NCI-H524 treated with DMSO at 0.1 percent for 48 hours (cell line): ENCODE data around the gene PXK.
A peak's percentile ranks its signal among the peaks of the same experiment; 100 is the strongest.
"Not testable (repeated sequence)": the region's sequence is repeated elsewhere in the genome, so short reads cannot be mapped to it uniquely, and the experiment has no call there.

Source experiments
- DNase-seq: peaks from one replicate; lab custom pipeline; 2025; lab: John Stamatoyannopoulos, UW

PXK gene

GRCh38 chr3:58332575-58333188 is at the start of gene PXK:
Gene PXK, plus strand, starts transcription at chr3:58332892. Its CDS starts 97 bp downstream, at chr3:58332989.
- DNase-seq, result peak; percentile 9

GRCh38 chr3:58285334-58285733 is 47.4 kb upstream of the PXK start:
- DNase-seq, result no peak

GRCh38 chr3:58287354-58287753 is 45.3 kb upstream of the PXK start:
- no peak for DNase-seq

- DNase-seq, result no peak
These were observed 44.5 kb upstream of the PXK start for GRCh38 chr3:58288011-58288728.

- DNase-seq, result not testable (repeated sequence)
These were observed 43.6 kb upstream of the PXK start for GRCh38 chr3:58288964-58289613.

- DNase-seq, result not testable (repeated sequence)
These were observed 42.2 kb upstream of the PXK start for GRCh38 chr3:58290446-58290845.

- DNase-seq, result no peak
These were observed 40.9 kb upstream of the PXK start for GRCh38 chr3:58291671-58292338.

GRCh38 chr3:58292866-58293265 is 39.8 kb upstream of the PXK start:
- no peak for DNase-seq

GRCh38 chr3:58293516-58293915 is 39.2 kb upstream of the PXK start:
- no peak for DNase-seq

- no peak for DNase-seq
These were observed 36.4 kb upstream of the PXK start for GRCh38 chr3:58296269-58296668.

GRCh38 chr3:58296843-58297242 is 35.8 kb upstream of the PXK start:
- no peak for DNase-seq

- no peak for DNase-seq
These were observed 34.5 kb upstream of the PXK start for GRCh38 chr3:58298190-58298589.

GRCh38 chr3:58299075-58299474 is 33.6 kb upstream of the PXK start:
- no peak for DNase-seq

GRCh38 chr3:58299839-58300516 is 32.7 kb upstream of the PXK start:
- no peak for DNase-seq

- DNase-seq, result peak; percentile 78
These were observed 26.6 kb upstream of the PXK start, which contains the start of the genes HTD2 and RPP14 for GRCh38 chr3:58305882-58306711. Gene HTD2, plus strand, starts transcription at chr3:58306520. Its CDS starts 11,094 bp downstream, at chr3:58317614. Gene RPP14, plus strand, starts transcription at chr3:58306245. Its CDS starts 4,085 bp downstream, at chr3:58310330.

GRCh38 chr3:58307639-58308215 is 25.0 kb upstream of the PXK start:
- no peak for DNase-seq

GRCh38 chr3:58308728-58309127 is 24.0 kb upstream of the PXK start:
- DNase-seq, result no peak

GRCh38 chr3:58317811-58318210 is 14.9 kb upstream of the PXK start:
- DNase-seq, result no peak

GRCh38 chr3:58321791-58322190 is 10.9 kb upstream of the PXK start:
- no peak for DNase-seq

GRCh38 chr3:58322793-58323192 is 9.9 kb upstream of the PXK start:
- DNase-seq, result no peak
